Nephron progenitor cell (in vitro differentiated cells): ENCODE results near the gene RAP1GDS1.

Experiments used
- DNase-seq: peaks from one replicate; pipeline ENCODE4 v3.0.0; 2021
- H3K27ac Mint-ChIP-seq: 2 replicates; pipeline ENCODE4 v1.8.0; 2021; ENCODE audit warnings: mild to moderate bottlenecking, moderate library complexity, mixed read lengths
- H3K27me3 Mint-ChIP-seq: 2 replicates; pipeline ENCODE4 v1.8.0; 2021; ENCODE audit warnings: mild to moderate bottlenecking, low read depth, mixed read lengths; ENCODE audit not compliant: poor library complexity
- H3K36me3 Mint-ChIP-seq: 2 replicates; pipeline ENCODE4 v1.8.0; 2021; ENCODE audit warnings: low read depth, mixed read lengths
- H3K4me1 Mint-ChIP-seq: 2 replicates; pipeline ENCODE4 v1.8.0; 2021; ENCODE audit warnings: mixed read lengths
- H3K4me3 Mint-ChIP-seq: 2 replicates; pipeline ENCODE4 v1.8.0; 2021; ENCODE audit warnings: mild to moderate bottlenecking, moderate library complexity, mixed read lengths
- H3K9me3 Mint-ChIP-seq: 2 replicates; pipeline ENCODE4 v1.8.0; 2021; ENCODE audit warnings: mild to moderate bottlenecking, moderate library complexity, mixed read lengths
- CTCF ChIP-seq: fragments of 200-600 bp; sonication (generic); IDR thresholded peaks from 2 replicates; pipeline ENCODE4 v1.5.0; 2021; ENCODE audit warnings: antibody characterized with exemption

The RAP1GDS1 gene

GRCh38 chr4:98289375-98289774, 28.2 kb downstream of the RAP1GDS1 start:
- Mint-ChIP-seq H3K36me3 (peaks cover 20% of the 10 kb centered on the region), H3K27ac (no peak overlapping the region), H3K4me3 (no peak overlapping the region), H3K9me3 (peaks cover 6% of the 10 kb centered on the region), H3K27me3 (no peaks in the 10 kb centered on the region), H3K4me1 (peaks cover 9% of the 10 kb centered on the region)
- DNase-seq, result no peak
- no peak for TF ChIP-seq CTCF

GRCh38 chr4:98290511-98290910, 29.3 kb downstream of the RAP1GDS1 start:
- no peak for TF ChIP-seq CTCF
- peaks cover 4% of the 10 kb centered on the region for H3K9me3 Mint-ChIP-seq
- DNase-seq, result no peak
- peaks cover 4% of the 10 kb centered on the region for H3K4me1 Mint-ChIP-seq
- H3K4me3 Mint-ChIP-seq, result no peak overlapping the region
- H3K27ac Mint-ChIP-seq, result no peak overlapping the region
- peaks cover 28% of the 10 kb centered on the region for H3K36me3 Mint-ChIP-seq
- no peaks in the 10 kb centered on the region for H3K27me3 Mint-ChIP-seq

- Mint-ChIP-seq H3K27ac (peak overlapping the region; percentile 54), H3K4me1 (peaks cover 4% of the 10 kb centered on the region), H3K9me3 (peaks cover under 1% of the 10 kb centered on the region), H3K4me3 (no peak overlapping the region), H3K27me3 (no peaks in the 10 kb centered on the region), H3K36me3 (peaks cover 40% of the 10 kb centered on the region)
- DNase-seq, result no peak
- no peak for TF ChIP-seq CTCF
Measured at GRCh38 chr4:98293104-98293887, 32.1 kb downstream of the RAP1GDS1 start.

GRCh38 chr4:98298022-98298421, 36.8 kb downstream of the RAP1GDS1 start:
- TF ChIP-seq CTCF, result no peak
- no peak for DNase-seq
- H3K27ac Mint-ChIP-seq, result peak overlapping the region; percentile 3
- H3K4me1 Mint-ChIP-seq, result peaks cover 4% of the 10 kb centered on the region
- peaks cover 33% of the 10 kb centered on the region for H3K9me3 Mint-ChIP-seq
- H3K27me3 Mint-ChIP-seq, result no peaks in the 10 kb centered on the region
- no peak overlapping the region for H3K4me3 Mint-ChIP-seq
- H3K36me3 Mint-ChIP-seq, result peaks cover 82% of the 10 kb centered on the region

GRCh38 chr4:98300706-98301105, 39.5 kb downstream of the RAP1GDS1 start:
- Mint-ChIP-seq H3K4me3 (no peak overlapping the region), H3K9me3 (peaks cover 48% of the 10 kb centered on the region), H3K4me1 (no peaks in the 10 kb centered on the region), H3K27me3 (no peaks in the 10 kb centered on the region), H3K27ac (no peak overlapping the region), H3K36me3 (peaks cover 79% of the 10 kb centered on the region)
- TF ChIP-seq CTCF, result no peak
- no peak for DNase-seq

DNA sequence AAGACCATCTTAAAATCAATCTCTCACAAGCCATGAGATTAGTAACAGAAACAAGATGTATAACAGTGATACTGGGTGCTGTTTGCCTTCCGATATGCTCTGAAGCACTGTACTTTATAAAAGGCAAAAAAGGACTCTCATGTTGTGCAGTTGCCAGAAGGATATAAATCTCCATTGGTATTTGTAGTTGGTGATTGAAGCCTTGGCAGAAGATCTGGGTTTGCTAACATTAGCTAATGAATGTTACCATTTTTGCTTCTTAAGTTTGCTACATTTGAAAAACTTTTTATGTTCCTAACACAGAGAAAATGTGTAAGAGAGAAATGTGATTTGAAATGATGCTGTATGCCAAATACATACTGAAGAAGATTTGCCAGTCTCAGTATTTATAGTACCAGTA, 44.4 kb downstream of the RAP1GDS1 start:
- Mint-ChIP-seq H3K36me3 (peaks cover 42% of the 10 kb centered on the region), H3K27me3 (no peaks in the 10 kb centered on the region), H3K27ac (no peak overlapping the region), H3K4me3 (no peak overlapping the region), H3K9me3 (peaks cover 33% of the 10 kb centered on the region), H3K4me1 (no peaks in the 10 kb centered on the region)
- TF ChIP-seq CTCF, result no peak
- no peak for DNase-seq
